Measurements from ENCODE around the gene PPP2R5B.

The PPP2R5B gene

DNA sequence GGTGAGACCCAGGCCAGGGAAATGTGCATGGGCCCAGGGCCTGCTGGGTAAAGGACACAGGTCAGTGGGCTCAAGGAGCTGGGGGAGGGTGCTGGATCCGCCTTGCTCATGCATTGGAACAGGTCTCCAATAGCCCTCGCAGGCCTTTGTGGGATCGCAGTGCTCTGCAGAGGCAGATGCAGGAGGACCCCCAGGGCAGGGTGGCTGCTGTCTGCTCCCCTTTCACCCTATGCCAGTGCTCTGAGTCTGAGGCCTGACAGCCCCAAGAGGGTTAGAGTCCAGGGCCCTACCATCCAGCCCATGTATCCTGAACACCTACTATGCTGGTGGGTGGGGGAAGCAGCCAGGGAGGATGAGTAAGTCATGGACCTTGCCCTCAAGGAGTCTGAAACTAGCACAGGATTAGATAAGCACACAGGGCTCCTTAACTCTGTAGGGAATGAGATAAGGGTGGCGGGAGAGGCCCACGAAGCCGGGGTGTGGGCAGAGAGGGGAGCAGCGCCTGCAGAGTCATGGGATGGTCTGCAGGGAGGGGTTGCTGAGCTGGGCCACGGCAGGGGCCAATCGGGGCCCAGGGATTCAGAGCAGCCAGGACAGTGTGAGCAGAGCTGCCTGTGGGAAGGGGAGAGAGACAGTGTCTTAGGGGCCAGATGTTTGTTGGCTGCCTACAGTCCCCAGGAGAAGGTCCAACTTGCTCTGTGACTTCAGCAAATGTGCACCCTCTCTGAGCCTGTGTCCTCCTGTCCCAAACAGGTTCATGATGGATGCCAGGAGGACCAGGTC is 35.6 kb upstream of the PPP2R5B start:
- no peak for DNase-seq (ENCODE audit: low read depth in 2 of 2)

GRCh38 chr11:64890522-64890939 is 34.0 kb upstream of the PPP2R5B start:
- DNase-seq (ENCODE audit: low read depth in 2 of 2): no peak

DNA sequence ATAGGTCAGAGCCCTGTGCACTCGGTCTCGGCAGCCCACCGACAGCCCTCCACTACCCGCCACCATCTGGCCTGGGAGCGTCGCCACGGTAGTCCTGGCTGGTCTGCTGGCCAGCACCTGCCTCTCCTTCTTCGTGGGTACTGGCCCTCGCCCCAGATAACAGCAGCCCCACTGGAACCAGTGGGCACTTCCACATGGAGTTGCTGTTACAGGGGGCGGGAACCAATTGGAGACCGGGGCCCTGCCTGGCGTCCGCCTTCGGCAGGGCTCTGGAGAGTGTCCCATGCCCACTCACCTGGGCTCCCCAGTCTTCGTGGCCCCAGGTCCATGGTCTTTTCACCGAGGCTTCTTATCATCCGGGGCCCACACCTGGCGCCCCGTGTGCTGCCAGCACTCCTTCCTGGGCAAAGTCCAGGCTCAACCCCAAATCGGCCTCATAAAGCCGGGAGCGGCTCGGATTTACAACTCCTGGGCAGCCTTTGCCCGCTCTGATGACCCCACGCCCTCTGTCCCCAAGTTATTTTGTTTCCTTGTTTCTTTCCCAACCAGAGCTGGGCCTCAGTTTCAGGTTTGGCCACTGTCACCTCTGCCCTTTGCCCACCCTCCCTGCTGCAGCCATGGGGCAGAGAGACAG is 33.2 kb upstream of the PPP2R5B start:
- DNase-seq (ENCODE audit: low read depth in 2 of 2): no peak

GRCh38 chr11:64891880-64892279 is 32.6 kb upstream of the PPP2R5B start:
- no peak for DNase-seq (ENCODE audit: low read depth in 2 of 2)

- DNase-seq (ENCODE audit: low read depth in 2 of 2): no peak
Measured at GRCh38 chr11:64892411-64892831, 32.1 kb upstream of the PPP2R5B start.

DNA sequence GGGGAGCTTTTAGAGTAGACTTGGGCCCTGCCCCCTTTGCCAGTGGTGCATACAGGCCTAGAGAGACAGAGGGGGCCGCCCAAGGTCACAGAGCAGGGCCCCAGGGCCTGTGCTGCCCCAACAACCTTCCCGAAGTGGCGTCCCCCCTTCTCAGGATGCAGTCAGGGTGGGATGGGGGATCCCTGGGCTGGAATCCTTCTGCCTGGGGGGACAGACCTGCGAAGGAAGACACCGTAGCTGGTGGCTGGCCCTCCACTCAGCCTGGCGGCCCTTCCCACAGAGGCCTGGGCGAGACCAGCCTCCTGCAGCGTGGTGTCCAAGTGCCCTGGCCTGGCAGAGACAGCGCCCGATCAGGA is 31.7 kb upstream of the PPP2R5B start:
- DNase-seq (ENCODE audit: low read depth in 2 of 2): no peak

DNA sequence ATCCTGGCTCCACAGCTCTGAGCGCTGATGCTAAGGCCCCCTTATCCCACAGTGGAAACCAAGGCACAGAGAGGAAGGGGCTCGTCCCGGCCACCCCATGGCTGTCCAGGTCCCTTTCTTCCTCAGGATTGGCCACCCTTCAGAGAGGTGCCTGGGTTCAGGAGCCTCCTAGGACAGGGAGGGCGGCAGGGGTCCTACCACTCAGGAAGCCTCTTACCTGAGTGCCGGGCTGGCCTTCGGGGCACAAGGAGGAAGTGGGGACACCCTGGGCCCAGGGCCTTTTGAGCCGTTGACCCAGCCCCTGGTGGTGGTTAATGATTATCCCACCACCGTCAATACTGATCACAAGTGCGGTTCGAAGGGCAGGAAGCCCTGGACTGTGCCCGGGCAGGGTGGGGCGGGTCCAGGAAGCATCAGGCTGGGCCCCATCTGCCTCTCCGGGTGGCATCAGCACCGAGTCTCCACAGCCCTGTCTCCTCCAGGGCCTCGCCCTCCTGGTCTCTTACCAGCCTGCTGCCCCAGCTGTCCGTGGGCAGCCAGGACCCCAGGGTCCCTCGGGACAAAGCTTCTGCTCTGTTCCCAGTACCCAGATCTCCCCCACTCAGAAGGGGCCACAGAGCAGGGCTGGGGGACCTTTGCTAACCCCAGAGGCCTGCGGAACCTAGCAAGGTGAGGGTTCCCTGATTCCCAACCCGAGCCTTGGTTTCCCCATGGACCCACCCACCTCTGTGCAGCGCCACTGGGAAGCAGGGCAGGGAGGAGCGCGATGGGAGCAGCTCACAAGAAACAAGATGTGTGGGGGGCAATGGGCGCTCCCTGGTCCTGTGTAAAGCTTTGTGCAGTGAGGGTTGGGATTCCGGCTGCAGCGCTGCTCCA is 31.1 kb upstream of the PPP2R5B start:
- DNase-seq (ENCODE audit: low read depth in 2 of 2): no peak

DNA sequence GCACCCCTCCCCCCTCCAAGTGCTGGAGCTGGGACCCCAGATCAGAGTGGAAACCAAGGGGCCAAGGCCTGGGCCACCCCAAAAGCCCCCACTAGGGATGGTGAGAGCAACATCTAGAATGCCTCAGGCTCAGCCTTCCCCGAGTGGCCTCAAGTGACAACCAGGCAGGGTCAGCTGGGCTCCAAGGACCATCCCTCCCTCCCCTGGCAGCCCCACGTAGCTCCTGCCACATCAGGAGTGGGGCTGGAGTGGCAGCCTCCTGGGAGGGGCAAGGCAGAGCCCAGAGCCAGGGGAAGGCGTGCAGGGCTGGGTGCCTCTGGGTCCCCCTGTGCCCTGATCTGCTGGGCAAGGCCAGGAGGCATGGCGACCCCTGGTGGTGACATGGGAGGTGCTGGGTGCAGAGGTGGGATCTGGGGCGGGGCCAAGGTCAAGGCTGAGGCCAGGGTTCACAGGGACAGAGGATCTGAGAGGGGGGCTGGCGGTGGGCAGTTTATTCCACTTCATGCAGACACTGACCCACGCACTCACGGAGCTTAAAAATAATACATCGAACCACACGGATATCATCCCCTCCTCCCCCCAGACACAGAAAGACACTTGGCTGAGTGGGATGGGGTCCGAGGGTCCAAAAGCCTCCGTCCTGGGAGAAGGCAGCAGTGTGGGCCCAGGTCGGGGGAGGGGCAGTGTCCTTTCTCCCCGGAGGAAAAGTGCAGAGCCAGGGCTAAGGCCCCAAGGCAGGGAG is 30.2 kb upstream of the PPP2R5B start:
- DNase-seq (ENCODE audit: low read depth in 2 of 2): peak; percentile 82 to 83

DNA sequence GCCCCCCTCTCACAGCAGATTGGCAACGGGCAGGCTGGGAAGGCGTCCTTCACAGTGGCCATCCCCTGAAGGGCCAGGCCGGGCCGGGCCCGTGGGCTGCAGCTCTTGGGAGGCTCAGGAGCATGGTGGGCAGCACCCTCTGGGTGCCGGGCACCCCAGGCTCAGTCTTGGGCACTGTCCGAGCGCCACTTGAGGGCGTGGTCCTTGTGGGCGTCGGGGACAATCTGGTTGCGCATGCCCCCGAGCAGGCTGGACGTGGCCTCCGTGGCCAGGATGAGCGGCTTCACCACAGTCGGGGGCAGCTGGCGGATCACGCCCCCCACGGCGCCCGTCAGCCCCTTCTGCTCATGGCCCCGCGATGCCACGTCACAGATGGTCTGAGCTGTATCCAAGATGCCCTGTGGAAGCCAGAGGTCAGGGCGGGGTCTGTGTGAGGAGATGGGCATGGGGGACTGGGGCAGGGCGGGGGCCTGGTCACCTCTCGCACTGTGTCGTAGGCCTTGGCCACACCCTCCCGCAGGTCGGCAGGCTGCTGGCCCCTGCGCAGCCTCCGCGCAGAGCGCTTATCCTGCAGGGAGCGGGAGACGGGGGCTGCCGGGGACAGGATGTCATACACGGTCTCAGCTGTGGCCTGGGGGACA is 29.6 kb upstream of the PPP2R5B start:
- DNase-seq (ENCODE audit: low read depth in 2 of 2): no peak

- no peak for DNase-seq (ENCODE audit: low read depth in 2 of 2)
Measured at GRCh38 chr11:64896448-64897022, 28.0 kb upstream of the PPP2R5B start.

DNA sequence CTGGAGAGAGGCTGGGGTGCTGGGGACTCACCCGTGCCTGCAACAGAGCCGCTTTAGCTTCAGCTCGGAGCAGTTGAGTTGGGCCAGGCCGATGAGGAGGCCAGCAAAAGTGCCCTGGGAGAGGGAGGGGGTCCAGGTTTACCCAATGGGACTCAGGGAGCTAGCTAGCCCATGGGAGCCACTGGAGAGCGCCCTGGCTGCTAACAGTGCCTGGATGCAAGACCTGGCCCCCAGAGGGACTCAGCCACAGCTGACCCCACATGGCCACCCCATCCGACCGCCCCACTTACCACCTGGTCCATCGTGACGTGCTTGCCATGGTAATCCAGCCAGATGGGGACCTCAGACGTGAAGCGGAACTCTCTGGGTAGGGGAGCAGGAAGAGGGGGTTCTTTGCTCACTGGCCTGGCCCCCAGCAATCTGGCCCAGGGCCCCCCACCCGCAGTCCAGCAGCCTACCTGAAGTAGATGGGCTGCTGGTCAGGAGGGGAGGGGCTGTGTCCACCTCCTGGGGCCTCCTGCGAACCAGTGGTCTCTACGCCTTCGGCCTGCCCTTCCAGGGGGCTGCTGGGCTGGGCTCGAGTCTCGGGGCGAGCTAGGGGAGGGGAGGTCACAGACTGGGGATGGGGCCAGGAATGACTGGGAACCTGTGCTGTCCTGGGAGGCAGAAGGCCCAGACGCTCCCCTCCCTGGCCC is 27.0 kb upstream of the PPP2R5B start:
- DNase-seq (ENCODE audit: low read depth in 2 of 2): no peak

- DNase-seq (ENCODE audit: low read depth in 2 of 2): no peak
Measured at GRCh38 chr11:64898076-64898445, 26.4 kb upstream of the PPP2R5B start.

GRCh38 chr11:64898541-64898940 is 25.9 kb upstream of the PPP2R5B start:
- DNase-seq (ENCODE audit: low read depth in 2 of 2): no peak

DNA sequence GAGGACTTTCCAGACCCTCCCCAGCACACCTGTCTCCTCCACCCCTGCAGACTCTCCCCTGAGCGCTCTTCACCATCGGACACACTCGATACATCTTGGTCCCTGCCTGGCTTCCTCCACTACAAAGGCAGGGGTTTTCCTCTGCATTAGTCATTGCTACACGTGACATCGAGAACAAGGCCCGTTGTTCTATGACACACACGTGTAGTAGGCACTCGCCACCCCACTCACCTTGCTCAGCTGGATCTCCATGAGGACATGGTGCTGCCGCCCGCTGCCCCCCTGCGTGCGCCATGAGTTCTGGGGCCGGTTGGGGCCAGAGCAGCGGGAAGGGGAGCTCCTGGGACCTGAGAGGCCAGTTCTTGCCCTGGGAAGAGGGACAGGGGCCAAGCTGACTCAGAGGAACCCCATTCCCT is 24.2 kb upstream of the PPP2R5B start:
- peak in 1 of 2 donors; percentile 51 for DNase-seq (ENCODE audit: low read depth in 2 of 2)

DNA sequence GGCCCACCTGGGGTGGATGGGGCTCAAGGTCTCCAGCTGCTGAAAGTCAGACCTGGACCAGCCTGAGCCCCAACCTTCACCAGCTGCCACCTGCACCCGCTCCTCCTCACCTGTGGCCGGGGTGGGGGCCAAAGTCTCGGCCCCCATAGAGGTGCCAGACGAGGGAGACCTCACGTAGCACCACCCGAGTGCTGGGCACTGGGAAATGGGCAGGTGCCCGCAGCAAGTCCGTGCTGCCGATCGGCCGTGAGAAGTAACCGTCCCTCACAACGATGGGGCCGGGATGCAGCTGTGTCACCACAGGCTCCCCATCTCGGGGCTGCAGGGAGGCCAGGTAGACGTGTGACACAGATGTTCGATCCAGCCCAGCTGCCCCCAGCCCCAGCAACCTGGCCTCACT is 23.7 kb upstream of the PPP2R5B start:
- no peak for DNase-seq (ENCODE audit: low read depth in 2 of 2)

- DNase-seq (ENCODE audit: low read depth in 2 of 2): no peak
Measured at GRCh38 chr11:64902102-64902900, 22.2 kb upstream of the PPP2R5B start.

GRCh38 chr11:64903291-64903833 is 21.1 kb upstream of the PPP2R5B start:
- DNase-seq (ENCODE audit: low read depth in 2 of 2): no peak

- DNase-seq (ENCODE audit: low read depth in 2 of 2): no peak
Measured at GRCh38 chr11:64905516-64906313, 18.8 kb upstream of the PPP2R5B start.

DNA sequence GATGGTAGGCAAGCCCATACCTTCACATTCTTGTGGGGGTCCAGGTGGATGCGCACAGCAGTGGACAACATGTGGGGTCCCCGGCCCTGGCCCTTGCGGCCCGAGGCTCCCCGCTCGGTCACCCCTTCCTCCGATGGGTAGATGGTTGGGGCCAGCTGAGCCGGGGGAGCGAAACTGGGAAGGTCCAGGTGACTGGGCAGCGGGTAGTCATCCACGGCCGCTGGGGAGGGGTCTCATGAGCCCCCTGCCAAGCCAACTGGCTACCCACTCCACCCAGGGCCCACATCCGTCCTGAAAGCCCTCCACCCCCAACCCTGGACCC is 18.2 kb upstream of the PPP2R5B start:
- no peak for DNase-seq (ENCODE audit: low read depth in 2 of 2)

Measured in stimulated activated CD8-positive, alpha-beta memory T cell treated with anti-CD3 and anti-CD28 coated beads, Interleukin-15, amount 100 ng/mL, for 48 hours (primary cell).